PC-3 (cell line): ENCODE measurements around the gene SPRY4.
A peak's percentile ranks its signal among the peaks of the same experiment; 100 is the strongest.

Experiments used
- EZH2 ChIP-seq: fragments of 300-600 bp; sonication (generic); IDR thresholded peaks from one replicate; pipeline ENCODE4 v1.6.1; 2017; ENCODE audit warnings: antibody characterized with exemption, mild to moderate bottlenecking, low read length; ENCODE audit not compliant: unreplicated experiment
- TF ChIP-seq, protein P1 (sequence below): fragments of 300-600 bp; sonication (generic); conservative IDR thresholded peaks from 2 replicates; pipeline ENCODE4 v1.5.1; 2017; ENCODE audit warnings: antibody characterized with exemption, low read depth, mild to moderate bottlenecking, low read length

DNA sequence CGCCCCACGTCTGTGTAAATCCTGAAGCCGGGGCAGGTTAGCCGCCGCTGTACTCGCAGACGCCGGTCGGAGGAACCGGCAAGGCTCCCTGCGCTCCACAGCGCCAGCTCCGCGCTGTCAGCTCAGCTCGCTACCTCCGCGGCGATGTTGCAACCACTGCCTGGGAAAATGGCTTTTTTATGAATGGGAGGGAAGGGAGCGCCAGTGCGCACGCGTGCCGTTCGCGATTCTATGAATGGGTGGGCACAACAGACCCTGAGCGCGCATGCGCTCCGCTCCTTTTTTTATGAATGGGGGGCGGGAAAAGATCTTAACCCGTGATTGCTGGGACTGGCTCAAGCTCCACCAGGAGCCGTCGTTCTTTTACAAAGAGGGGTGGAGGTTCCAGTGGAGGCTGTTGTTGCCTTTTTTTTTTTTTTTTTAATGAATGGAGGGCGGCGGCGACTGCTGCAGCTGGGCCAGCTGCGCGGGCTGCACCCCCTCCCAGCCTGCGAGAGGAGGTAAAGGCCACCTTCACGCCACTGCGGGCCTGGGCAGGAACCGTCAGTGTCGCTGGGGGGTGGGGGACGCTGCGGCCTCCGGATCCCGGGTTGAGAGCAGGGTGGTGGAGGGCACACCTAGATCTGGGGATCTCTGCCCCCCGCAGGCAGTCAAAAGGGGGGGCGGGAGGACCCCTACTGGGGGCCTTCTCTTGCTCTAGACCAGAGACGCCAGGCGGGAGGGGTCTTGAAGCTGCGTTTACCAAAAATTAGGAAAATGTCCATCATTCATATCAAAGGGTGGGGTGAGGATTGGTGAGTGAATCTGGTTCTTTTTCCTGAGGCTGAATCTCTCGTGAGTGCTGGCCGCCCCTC, at the start of gene SPRY4:
- TF ChIP-seq, protein P1, sequence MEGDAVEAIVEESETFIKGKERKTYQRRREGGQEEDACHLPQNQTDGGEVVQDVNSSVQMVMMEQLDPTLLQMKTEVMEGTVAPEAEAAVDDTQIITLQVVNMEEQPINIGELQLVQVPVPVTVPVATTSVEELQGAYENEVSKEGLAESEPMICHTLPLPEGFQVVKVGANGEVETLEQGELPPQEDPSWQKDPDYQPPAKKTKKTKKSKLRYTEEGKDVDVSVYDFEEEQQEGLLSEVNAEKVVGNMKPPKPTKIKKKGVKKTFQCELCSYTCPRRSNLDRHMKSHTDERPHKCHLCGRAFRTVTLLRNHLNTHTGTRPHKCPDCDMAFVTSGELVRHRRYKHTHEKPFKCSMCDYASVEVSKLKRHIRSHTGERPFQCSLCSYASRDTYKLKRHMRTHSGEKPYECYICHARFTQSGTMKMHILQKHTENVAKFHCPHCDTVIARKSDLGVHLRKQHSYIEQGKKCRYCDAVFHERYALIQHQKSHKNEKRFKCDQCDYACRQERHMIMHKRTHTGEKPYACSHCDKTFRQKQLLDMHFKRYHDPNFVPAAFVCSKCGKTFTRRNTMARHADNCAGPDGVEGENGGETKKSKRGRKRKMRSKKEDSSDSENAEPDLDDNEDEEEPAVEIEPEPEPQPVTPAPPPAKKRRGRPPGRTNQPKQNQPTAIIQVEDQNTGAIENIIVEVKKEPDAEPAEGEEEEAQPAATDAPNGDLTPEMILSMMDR = 0 out of 2 replicates have a peak, but pooled peaks have one; percentile 1
- TF ChIP-seq EZH2 = no peak
